AG04450 (cell line): ENCODE results near the gene DPH1. TPM values are rescaled to one million over a fixed set of nuclear protein-coding genes. Genes with fewer than 3 reads are reported as not detected.

Source experiments
- CTCF ChIA-PET: fragments of 300-600, 350-600 bp; formaldehyde crosslinking; extraction: SDS; loops from one replicate; lab custom pipeline; 2022; ENCODE audit warnings: antibody characterized with exemption, inconsistent platforms; lab: Charles Lee
- POLR2A ChIA-PET: fragments of 350-600 bp; formaldehyde crosslinking; extraction: SDS; loops from one replicate; lab custom pipeline; 2021; ENCODE audit warnings: antibody characterized with exemption, inconsistent platforms; lab: Yijun Ruan, JAX
- DNase-seq: peaks from one replicate; pipeline ENCODE4 v3.0.0-alpha.2; 2011; ENCODE audit warnings: low read depth, low spot score
- H3K27ac ChIP-seq: one replicate; pipeline ENCODE4 v1.5.1; 2012; ENCODE audit warnings: low read depth, low read length, control low read depth
- H3K27me3 ChIP-seq: one replicate; pipeline ENCODE4 v1.6.0; 2012; ENCODE audit warnings: low read length; ENCODE audit not compliant: control insufficient read depth, insufficient read depth
- H3K4me3 ChIP-seq: 2 replicates; pipeline ENCODE4 v1.5.1; 2011; ENCODE audit warnings: mild to moderate bottlenecking, low read depth, low read length, control low read depth
- H3K9me3 ChIP-seq: 2 replicates; pipeline ENCODE4 v1.5.1; 2012; ENCODE audit warnings: low read length; ENCODE audit not compliant: control insufficient read depth, insufficient read depth
- polyA plus RNA-seq: library from polyadenylated mRNA; depleted of rRNA; stranded (reverse); fragments of >200 nt; gene quantifications from 2 replicates; pipeline ENCODE4 v1.2.3, GENCODE V29; 2011
- TF ChIP-seq, protein P1 (sequence below): IDR thresholded peaks from 2 replicates; pipeline ENCODE4 v1.5.1; 2011; ENCODE audit warnings: low read depth, low read length, control low read depth, inconsistent platforms

DPH1 gene
- polyA plus RNA-seq, 1 experiment: 25.3 TPM

- ChIA-PET CTCF (interaction anchor here (0.5 kb wide), 1 partner anchor 1762 kb away, joined by 3 read pairs; the partner anchor contains the start of gene NCBP3), POLR2A (no interaction called here)
- no peak for DNase-seq
- H3K4me3 ChIP-seq: no peak overlapping the region
- H3K27me3 ChIP-seq: no peaks in the 10 kb centered on the region
- TF ChIP-seq, protein P1, sequence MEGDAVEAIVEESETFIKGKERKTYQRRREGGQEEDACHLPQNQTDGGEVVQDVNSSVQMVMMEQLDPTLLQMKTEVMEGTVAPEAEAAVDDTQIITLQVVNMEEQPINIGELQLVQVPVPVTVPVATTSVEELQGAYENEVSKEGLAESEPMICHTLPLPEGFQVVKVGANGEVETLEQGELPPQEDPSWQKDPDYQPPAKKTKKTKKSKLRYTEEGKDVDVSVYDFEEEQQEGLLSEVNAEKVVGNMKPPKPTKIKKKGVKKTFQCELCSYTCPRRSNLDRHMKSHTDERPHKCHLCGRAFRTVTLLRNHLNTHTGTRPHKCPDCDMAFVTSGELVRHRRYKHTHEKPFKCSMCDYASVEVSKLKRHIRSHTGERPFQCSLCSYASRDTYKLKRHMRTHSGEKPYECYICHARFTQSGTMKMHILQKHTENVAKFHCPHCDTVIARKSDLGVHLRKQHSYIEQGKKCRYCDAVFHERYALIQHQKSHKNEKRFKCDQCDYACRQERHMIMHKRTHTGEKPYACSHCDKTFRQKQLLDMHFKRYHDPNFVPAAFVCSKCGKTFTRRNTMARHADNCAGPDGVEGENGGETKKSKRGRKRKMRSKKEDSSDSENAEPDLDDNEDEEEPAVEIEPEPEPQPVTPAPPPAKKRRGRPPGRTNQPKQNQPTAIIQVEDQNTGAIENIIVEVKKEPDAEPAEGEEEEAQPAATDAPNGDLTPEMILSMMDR: no peak
- no peak overlapping the region for H3K27ac ChIP-seq
- H3K9me3 ChIP-seq: no peaks in the 10 kb centered on the region
Measured at GRCh38 chr17:2083613-2084035, 53.7 kb downstream of the DPH1 start.

GRCh38 chr17:2084036-2084765 lies 54.2 kb downstream of the DPH1 start:
- CTCF ChIA-PET: interaction anchor here (0.5 to 1.5 kb wide), 2 partner anchors 161 to 1762 kb away, joined by 3 read pairs; partner anchors contain the start of gene NCBP3
- TF ChIP-seq, protein P1: no peak
- Histone ChIP-seq H3K27ac (peak overlapping the region; percentile 73), H3K9me3 (no peaks in the 10 kb centered on the region), H3K27me3 (no peaks in the 10 kb centered on the region), H3K4me3 (no peak overlapping the region)
- POLR2A ChIA-PET: interaction anchor here (0.6 to 1.0 kb wide), 2 partner anchors 29 to 962 kb away, joined by 3 to 6 read pairs; partner anchors contain the start of gene HIC1
- DNase-seq: no peak

DNA sequence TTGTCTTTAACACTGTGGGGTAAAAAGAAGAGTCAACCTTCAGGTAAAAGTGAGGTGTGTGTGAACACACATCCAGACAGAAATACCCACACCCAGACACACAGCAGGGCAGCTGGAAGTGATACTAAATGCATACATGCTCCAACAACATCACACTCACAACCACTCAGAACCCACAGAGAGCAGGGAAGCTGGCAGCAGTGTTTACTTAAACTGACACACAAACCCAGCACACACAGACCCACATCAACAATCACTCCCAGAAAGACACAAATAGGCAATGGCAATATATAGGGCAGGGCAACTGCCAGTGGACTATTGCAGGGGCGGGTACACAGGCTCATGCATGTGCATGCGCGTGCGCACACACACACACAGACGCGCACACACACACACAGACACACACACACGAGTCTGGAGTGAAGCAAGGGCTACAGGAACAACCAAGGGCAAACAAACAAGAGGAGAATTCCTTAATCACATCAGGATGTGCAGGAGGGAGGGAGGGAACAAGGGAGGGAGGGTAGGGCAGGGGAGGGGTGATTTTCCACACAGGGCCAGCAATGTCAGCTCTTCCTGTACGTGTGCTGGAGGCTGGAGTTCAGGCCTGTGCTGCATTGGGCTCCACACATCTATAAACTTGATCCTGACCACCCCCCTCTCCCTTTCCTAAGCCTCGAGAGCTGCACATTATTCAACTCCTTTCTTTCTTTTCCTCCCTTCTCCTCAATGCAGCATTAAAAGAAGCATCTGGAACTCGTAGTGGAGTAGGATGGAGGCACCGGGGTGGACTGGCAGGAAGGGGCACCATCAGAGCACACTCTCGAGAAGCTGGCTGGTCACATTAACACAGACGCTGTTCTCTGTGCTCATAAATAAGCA lies 55.1 kb downstream of the DPH1 start:
- ChIA-PET POLR2A (interaction anchor here (0.6 to 1.1 kb wide), 4 partner anchors 17 to 962 kb away, joined by 3 to 10 read pairs (median 4); partner anchors contain the start of gene HIC1), CTCF (interaction anchor here (1.5 kb wide), 1 partner anchor 160 kb away, joined by 3 read pairs; no protein-coding TSS in a partner anchor)

GRCh38 chr17:2085648-2085949 lies 55.6 kb downstream of the DPH1 start:
- TF ChIP-seq, protein P1: no peak
- Histone ChIP-seq H3K4me3 (no peak overlapping the region), H3K27ac (peak overlapping the region; percentile 73), H3K9me3 (no peaks in the 10 kb centered on the region), H3K27me3 (no peaks in the 10 kb centered on the region)
- ChIA-PET POLR2A (interaction anchor here (0.7 to 1.1 kb wide), 2 partner anchors 17 to 57 kb away, joined by 3 to 10 read pairs; no protein-coding TSS in a partner anchor), CTCF (interaction anchor here (1.1 to 1.5 kb wide), 3 partner anchors 10 to 197 kb away, joined by 3 read pairs; no protein-coding TSS in a partner anchor)
- DNase-seq: no peak

More for the DNA sequence above, 55.1 kb downstream of the DPH1 start:
- Histone ChIP-seq H3K27me3 (no peaks in the 10 kb centered on the region), H3K9me3 (no peaks in the 10 kb centered on the region), H3K27ac (peak overlapping the region; percentile 73), H3K4me3 (no peak overlapping the region)
- peak; percentile 65 for DNase-seq
- TF ChIP-seq, protein P1: no peak
